ENCODE results near the gene CTSA.

Gene CTSA

GRCh38 chr20:45934046-45934585 is 43.0 kb downstream of the CTSA start:
- peak overlapping the region; percentile 95 for H3K9ac ChIP-seq (ENCODE audit: low read length)
- H3K36me3 ChIP-seq (replicated peaks; ENCODE audit: low read depth, low read length), result peaks cover 21% of the 10 kb centered on the region
- peak overlapping the region; percentile 79 for H2AFZ ChIP-seq (ENCODE audit: low read depth, low read length)
- no peaks in the 10 kb centered on the region for H3K27me3 ChIP-seq (ENCODE audit: low read depth, low read length)
- H3K4me2 ChIP-seq (ENCODE audit: low read length), result peak overlapping the region; percentile 79
- H3K4me3 ChIP-seq (ENCODE audit: low read length), result peak overlapping the region; percentile 80
- H3K27ac ChIP-seq (ENCODE audit: low read length), result peak overlapping the region; percentile 84
- TF ChIP-seq, protein P1, sequence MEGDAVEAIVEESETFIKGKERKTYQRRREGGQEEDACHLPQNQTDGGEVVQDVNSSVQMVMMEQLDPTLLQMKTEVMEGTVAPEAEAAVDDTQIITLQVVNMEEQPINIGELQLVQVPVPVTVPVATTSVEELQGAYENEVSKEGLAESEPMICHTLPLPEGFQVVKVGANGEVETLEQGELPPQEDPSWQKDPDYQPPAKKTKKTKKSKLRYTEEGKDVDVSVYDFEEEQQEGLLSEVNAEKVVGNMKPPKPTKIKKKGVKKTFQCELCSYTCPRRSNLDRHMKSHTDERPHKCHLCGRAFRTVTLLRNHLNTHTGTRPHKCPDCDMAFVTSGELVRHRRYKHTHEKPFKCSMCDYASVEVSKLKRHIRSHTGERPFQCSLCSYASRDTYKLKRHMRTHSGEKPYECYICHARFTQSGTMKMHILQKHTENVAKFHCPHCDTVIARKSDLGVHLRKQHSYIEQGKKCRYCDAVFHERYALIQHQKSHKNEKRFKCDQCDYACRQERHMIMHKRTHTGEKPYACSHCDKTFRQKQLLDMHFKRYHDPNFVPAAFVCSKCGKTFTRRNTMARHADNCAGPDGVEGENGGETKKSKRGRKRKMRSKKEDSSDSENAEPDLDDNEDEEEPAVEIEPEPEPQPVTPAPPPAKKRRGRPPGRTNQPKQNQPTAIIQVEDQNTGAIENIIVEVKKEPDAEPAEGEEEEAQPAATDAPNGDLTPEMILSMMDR (IDR thresholded peaks at IDR 0.05; ENCODE audit: low read depth, low read length), result no peak
- no peak for TF ChIP-seq EZH2phosphoT487 (IDR thresholded peaks at IDR 0.05; ENCODE audit: low read depth)
- peaks cover 11% of the 10 kb centered on the region for H3K4me1 ChIP-seq (ENCODE audit: low read length)
- no peaks in the 10 kb centered on the region for H3K9me3 ChIP-seq (ENCODE audit: insufficient read depth, low read length)
- H4K20me1 ChIP-seq (ENCODE audit: insufficient read depth, low read length), result peaks cover 13% of the 10 kb centered on the region
- H3K79me2 ChIP-seq (ENCODE audit: low read length), result peaks cover 42% of the 10 kb centered on the region

DNA sequence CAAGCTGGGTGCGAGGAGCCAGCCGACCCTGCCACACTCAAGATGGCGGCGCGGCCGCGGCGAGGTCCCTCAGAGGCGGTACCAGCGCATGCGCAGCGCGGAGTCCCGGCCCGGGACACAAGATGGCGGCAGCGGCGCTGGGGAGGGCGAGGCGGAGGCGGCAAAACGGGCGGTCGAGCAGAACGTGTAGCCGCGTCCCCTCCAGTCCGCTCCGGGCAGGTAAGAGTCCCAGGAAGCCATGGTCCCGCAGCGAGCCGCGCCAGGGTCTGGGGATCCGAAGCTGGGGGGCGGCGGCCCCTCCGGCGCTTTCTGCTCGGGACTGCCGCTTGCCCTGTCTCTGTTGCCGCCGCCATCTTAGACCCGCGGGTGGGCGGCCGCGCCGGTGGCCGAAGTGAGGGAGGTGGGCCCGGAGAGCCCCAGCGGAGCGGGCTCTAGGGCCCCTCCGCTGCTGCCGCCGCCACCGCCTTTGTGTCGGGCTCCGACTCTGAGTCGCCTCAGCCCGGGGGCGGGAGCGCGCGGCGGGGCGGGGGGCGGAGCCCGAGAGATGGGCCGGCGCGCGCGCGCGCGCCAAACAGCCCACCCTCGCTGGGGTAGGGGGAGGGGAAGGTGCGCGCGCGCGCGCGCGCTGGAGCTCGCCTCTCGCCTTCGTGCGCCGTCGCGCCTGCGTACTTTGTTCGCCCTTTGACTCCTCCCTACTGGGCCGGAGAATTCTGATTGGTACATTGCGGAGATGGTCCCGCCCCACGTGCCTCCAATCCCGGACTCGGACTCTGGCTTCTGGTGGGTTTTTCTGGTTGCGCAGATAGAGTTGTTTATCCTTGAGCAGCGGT is 43.7 kb downstream of the CTSA start, which contains the start of gene PCIF1:
TSS of gene PCIF1 (plus strand) at position 98 of the 830 bp plus-strand sequence. CDS start 4,317 bp downstream, outside the sequence.
- Histone ChIP-seq H3K79me2 (ENCODE audit: low read length) (peaks cover 42% of the 10 kb centered on the region), H3K27me3 (ENCODE audit: low read depth, low read length) (no peaks in the 10 kb centered on the region), H3K27ac (ENCODE audit: low read length) (peak within 1 kb of the TSS; percentile 84), H3K4me1 (ENCODE audit: low read length) (peaks cover 11% of the 10 kb centered on the region), H3K9me3 (ENCODE audit: insufficient read depth, low read length) (no peaks in the 10 kb centered on the region), H2AFZ (ENCODE audit: low read depth, low read length) (peak within 1 kb of the TSS; percentile 79), H3K9ac (ENCODE audit: low read length) (peak within 1 kb of the TSS; percentile 95), H3K4me2 (ENCODE audit: low read length) (peak within 1 kb of the TSS; percentile 79), H3K36me3 (replicated peaks; ENCODE audit: low read depth, low read length) (peaks cover 28% of the 10 kb centered on the region), H4K20me1 (ENCODE audit: insufficient read depth, low read length) (peaks cover 13% of the 10 kb centered on the region), H3K4me3 (ENCODE audit: low read length) (peak within 1 kb of the TSS; percentile 80)
- TF ChIP-seq EZH2phosphoT487 (IDR thresholded peaks at IDR 0.05; ENCODE audit: low read depth), result no peak
- TF ChIP-seq, protein P1 (IDR thresholded peaks at IDR 0.05; ENCODE audit: low read depth, low read length), result no peak

DNA sequence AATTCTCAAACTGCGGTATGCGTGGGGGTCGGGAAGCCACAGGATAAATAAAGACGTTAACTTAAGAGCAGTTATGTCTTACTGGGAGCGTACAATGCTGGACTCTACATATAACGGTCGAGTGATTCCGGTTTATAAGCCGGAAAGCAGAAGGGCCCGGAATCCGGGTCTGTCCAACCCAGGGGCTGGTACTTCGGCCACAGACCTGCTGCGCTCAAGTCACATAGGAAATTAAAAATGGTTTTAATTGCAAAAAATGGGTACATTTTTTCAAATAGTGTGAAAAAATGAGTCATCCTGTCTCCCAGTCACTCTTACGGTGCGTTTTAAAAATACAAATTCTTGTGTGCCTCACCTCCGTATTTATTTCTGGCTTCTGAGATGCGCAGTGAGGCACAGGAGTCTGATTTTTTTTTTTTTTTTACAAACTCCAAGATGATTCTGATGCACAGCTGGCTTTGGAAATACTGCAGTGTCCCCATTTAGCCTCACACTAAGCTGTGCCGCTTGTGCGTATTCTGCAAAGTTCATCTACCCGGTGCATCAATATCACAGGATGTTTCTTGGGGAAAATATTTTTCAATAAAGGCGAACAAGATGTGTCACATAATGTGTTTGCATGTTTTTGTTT is 44.4 kb downstream of the CTSA start:
- H3K9me3 ChIP-seq (ENCODE audit: insufficient read depth, low read length), result no peaks in the 10 kb centered on the region
- peaks cover 42% of the 10 kb centered on the region for H3K79me2 ChIP-seq (ENCODE audit: low read length)
- peaks cover 13% of the 10 kb centered on the region for H4K20me1 ChIP-seq (ENCODE audit: insufficient read depth, low read length)
- peak overlapping the region; percentile 11; the same call in 1 of the 2 replicates for H2AFZ ChIP-seq (ENCODE audit: low read depth, low read length)
- H3K4me1 ChIP-seq (ENCODE audit: low read length), result peaks cover 11% of the 10 kb centered on the region
- peaks cover 35% of the 10 kb centered on the region for H3K36me3 ChIP-seq (replicated peaks; ENCODE audit: low read depth, low read length)
- peak overlapping the region; percentile 0; the same call in 1 of the 2 replicates for H3K27ac ChIP-seq (ENCODE audit: low read length)
- no peaks in the 10 kb centered on the region for H3K27me3 ChIP-seq (ENCODE audit: low read depth, low read length)
- H3K4me3 ChIP-seq (ENCODE audit: low read length), result peak overlapping the region; percentile 80
- peak overlapping the region; percentile 73 for H3K4me2 ChIP-seq (ENCODE audit: low read length)
- TF ChIP-seq EZH2phosphoT487 (IDR thresholded peaks at IDR 0.05; ENCODE audit: low read depth), result no peak
- TF ChIP-seq, protein P1 (IDR thresholded peaks at IDR 0.05; ENCODE audit: low read depth, low read length), result no peak
- peak overlapping the region; percentile 63 for H3K9ac ChIP-seq (ENCODE audit: low read length)

- no peak overlapping the region for H3K9ac ChIP-seq (ENCODE audit: low read length)
Measured at GRCh38 chr20:45937765-45938164, 46.6 kb downstream of the CTSA start.

More at GRCh38 chr20:45937765-45938164, 46.6 kb downstream of the CTSA start:
- no peak for TF ChIP-seq EZH2phosphoT487 (IDR thresholded peaks at IDR 0.05; ENCODE audit: low read depth)
- TF ChIP-seq, protein P1 (IDR thresholded peaks at IDR 0.05; ENCODE audit: low read depth, low read length), result no peak
- Histone ChIP-seq H2AFZ (ENCODE audit: low read depth, low read length) (no peak overlapping the region), H4K20me1 (ENCODE audit: insufficient read depth, low read length) (peaks cover 13% of the 10 kb centered on the region), H3K9me3 (ENCODE audit: insufficient read depth, low read length) (no peaks in the 10 kb centered on the region), H3K4me1 (ENCODE audit: low read length) (peaks cover 11% of the 10 kb centered on the region), H3K27ac (ENCODE audit: low read length) (no peak overlapping the region), H3K27me3 (ENCODE audit: low read depth, low read length) (no peaks in the 10 kb centered on the region), H3K79me2 (ENCODE audit: low read length) (peaks cover 42% of the 10 kb centered on the region), H3K4me3 (ENCODE audit: low read length) (no peak overlapping the region), H3K4me2 (ENCODE audit: low read length) (no peak overlapping the region), H3K36me3 (replicated peaks; ENCODE audit: low read depth, low read length) (peaks cover 43% of the 10 kb centered on the region)

Data from OCI-LY3 (cell line).